ENCODE data around the gene ATAD3B.

Gene ATAD3B

DNA sequence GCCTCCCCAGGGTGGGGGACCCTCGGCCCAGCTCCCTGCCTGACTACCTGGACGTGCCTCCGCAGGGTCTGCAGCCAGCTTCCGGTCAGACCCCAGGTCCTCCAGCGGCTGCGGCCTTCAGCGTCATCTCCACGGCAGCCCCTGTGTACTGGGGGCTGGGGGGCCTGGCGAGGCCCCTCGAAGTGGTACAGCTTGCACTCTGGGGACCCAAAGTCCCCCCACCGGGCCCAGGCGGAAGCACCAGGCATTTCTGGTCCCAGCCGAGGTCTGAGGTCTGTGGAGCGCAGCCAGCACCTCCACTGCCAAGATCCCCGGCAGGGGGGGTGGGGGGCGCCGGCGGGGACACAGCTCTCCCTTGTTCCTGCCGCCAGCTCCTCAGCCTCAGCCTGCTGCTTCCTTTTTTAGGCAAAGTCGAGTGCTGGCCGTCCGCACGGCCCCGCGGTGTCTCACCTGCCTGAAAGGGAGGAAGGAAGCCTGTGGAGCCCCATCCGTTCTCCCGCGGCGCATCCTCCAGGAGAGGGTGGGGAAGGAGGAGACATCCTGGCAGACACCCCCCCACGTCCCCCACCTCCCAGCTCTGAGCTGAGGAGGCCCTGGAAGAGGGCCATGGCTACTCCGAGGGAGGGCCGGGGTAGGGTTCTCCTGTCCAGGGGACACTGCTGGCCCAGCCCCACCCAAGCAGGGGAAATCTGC lies 37.3 kb upstream of the ATAD3B start:
- no peak for DNase-seq (ENCODE audit: low read depth)
- no peak overlapping the region for H3K4me3 ChIP-seq (ENCODE audit: low read depth, low read length)
- TF ChIP-seq, protein P1, sequence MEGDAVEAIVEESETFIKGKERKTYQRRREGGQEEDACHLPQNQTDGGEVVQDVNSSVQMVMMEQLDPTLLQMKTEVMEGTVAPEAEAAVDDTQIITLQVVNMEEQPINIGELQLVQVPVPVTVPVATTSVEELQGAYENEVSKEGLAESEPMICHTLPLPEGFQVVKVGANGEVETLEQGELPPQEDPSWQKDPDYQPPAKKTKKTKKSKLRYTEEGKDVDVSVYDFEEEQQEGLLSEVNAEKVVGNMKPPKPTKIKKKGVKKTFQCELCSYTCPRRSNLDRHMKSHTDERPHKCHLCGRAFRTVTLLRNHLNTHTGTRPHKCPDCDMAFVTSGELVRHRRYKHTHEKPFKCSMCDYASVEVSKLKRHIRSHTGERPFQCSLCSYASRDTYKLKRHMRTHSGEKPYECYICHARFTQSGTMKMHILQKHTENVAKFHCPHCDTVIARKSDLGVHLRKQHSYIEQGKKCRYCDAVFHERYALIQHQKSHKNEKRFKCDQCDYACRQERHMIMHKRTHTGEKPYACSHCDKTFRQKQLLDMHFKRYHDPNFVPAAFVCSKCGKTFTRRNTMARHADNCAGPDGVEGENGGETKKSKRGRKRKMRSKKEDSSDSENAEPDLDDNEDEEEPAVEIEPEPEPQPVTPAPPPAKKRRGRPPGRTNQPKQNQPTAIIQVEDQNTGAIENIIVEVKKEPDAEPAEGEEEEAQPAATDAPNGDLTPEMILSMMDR (IDR thresholded peaks at IDR 0.05; ENCODE audit: low read depth, low read length, missing control alignments) = no peak

DNA sequence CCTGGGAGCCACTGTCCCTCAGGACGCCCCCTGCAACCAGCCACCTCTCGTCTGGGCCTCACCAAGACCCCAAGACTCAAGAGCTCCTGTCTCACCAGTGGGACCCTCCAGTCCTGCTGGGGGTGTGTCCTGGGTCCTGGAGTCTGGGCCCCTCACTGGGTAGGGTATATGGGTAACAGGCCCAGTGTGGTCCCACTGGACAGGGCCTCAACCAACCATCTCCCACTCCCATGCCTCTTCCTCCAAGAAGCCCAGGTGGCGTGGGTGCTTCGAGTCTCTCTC lies 36.8 kb upstream of the ATAD3B start:
- no peak for DNase-seq (ENCODE audit: low read depth)
- H3K4me3 ChIP-seq (ENCODE audit: low read depth, low read length) = no peak overlapping the region

DNA sequence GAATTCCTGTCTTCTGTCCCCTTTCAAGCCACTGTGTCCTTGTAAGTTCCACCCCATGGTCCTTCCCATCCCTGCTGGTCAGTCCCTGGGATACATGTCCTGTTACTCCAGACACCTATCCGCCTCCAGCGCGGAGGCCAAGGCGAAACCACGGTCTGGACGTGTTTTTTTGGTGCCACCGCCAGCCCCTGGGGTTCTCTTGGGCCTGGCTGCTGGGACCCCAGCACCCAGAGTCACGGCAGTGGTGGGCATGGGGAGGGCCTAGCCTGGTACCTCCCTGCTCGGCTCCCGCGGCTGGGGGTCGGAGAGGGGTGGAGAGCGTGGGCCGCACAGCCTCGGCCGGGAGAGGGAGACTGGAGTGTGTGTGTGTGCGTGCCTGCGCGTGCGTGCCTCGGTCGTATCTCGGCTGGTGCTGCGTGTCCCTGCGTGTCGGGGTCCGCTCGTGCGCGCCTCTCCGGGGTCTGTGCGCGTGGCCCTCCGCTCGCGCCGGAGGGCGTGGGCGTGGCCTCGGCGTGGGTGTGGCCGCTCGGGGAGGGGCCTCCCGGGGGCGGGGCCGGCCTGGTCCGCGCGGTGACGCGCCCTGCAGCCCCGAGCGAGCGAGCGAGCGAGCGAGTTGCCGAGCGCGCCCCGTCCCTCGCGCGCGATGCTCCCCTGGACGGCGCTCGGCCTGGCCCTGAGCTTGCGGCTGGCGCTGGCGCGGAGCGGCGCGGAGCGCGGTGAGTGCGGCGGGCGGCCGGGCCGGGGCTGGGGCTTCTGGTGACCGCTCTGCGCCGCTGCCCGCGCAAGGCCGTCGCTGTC lies 36.3 kb upstream of the ATAD3B start, which contains the start of gene VWA1:
VWA1 (plus strand) TSS at position 585 of the 798 bp plus-strand sequence; CDS start at position 644, 59 bp downstream.
- no peak within 1 kb of the TSS for H3K4me3 ChIP-seq (ENCODE audit: low read depth, low read length)
- no peak for DNase-seq (ENCODE audit: low read depth)
- TF ChIP-seq, protein P1 (IDR thresholded peaks at IDR 0.05; ENCODE audit: low read depth, low read length, missing control alignments) = no peak

More for the DNA sequence above, 36.8 kb upstream of the ATAD3B start:
- TF ChIP-seq, protein P1 (IDR thresholded peaks at IDR 0.05; ENCODE audit: low read depth, low read length, missing control alignments) = no peak

DNA sequence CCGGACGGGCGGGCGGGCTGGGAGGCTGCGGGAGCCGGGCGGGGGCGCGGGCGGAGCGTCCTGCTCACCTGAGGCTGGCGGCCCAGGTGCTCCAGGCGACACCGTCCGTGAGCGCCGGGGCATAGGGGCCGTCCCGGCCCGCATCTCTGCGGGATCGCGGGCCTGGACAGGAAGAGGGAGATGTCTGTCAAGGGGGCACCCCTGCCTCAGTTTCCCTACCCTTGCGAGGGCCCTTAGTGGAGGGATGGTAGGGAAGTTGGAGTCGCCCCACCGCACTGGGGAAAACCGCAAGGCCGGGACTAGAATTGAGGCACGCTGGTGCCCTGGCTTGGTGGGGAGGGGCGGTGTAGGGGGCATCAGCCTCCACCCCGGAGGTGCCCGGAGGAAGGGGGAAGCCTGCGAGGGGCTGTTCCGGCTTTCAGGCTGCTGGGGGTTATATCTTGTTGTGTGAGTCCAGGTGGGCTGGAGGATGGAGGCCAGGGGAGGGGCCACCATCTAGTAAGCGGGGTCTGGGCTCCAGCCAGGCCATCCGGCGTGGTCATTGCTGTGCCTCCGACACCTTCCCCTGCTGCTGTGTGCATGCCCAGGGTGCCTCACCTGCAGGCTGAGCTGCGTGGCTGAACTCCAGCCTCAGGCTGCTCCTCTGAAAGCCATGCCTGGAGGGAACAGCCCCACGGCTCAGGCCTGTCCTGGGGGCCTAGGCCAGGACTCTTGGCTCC lies 35.5 kb upstream of the ATAD3B start:
- TF ChIP-seq, protein P1 (IDR thresholded peaks at IDR 0.05; ENCODE audit: low read depth, low read length, missing control alignments) = no peak
- DNase-seq (ENCODE audit: low read depth) = no peak
- H3K4me3 ChIP-seq (ENCODE audit: low read depth, low read length) = no peak overlapping the region

DNA sequence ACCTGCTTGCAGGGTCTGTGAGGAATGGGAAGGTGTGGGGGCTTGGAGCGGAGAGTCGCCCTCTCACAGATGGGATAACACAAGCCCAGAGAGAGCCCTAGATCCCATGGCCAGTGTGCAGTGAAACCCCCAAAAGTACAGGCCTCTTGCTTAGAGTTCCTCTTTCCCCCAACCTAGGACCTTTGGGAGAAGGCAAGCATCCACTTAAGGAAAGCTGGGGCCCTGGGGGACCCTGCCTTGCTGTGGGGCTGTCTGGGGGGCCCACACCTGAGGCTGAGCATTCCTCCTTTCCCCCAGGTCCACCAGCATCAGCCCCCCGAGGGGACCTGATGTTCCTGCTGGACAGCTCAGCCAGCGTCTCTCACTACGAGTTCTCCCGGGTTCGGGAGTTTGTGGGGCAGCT lies 34.9 kb upstream of the ATAD3B start:
- TF ChIP-seq, protein P1 (IDR thresholded peaks at IDR 0.05; ENCODE audit: low read depth, low read length, missing control alignments) = no peak
- DNase-seq (ENCODE audit: low read depth) = no peak
- no peak overlapping the region for H3K4me3 ChIP-seq (ENCODE audit: low read depth, low read length)

DNA sequence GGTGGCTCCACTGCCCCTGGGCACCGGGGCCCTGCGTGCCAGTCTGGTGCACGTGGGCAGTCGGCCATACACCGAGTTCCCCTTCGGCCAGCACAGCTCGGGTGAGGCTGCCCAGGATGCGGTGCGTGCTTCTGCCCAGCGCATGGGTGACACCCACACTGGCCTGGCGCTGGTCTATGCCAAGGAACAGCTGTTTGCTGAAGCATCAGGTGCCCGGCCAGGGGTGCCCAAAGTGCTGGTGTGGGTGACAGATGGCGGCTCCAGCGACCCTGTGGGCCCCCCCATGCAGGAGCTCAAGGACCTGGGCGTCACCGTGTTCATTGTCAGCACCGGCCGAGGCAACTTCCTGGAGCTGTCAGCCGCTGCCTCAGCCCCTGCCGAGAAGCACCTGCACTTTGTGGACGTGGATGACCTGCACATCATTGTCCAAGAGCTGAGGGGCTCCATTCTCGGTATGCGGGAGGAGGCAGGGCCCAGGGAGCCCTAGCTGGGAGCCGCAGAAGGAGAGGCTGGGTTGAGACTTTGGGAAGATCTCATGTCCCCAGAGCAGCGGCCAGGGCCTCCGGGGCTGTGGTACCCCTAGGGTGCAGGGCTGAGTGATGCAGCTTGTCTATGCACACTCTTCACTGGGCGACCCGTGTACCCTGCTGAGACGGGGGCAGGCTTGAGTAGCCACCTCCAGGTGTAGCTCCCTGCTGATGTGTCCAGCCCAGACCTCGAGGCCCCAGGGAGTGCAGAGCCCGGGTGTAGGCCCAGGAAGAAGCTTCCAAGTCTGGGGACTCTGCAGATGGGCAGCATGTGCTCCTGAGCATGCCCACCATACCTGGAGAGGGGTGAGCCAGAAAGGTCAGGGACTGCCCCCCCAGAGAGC lies 34.3 kb upstream of the ATAD3B start:
- no peak for DNase-seq (ENCODE audit: low read depth)
- no peak overlapping the region for H3K4me3 ChIP-seq (ENCODE audit: low read depth, low read length)
- TF ChIP-seq, protein P1 (IDR thresholded peaks at IDR 0.05; ENCODE audit: low read depth, low read length, missing control alignments) = no peak
